GM19395 (cell line): ENCODE data around the gene BST2.

Experiments used
- ATAC-seq: cut with Tn5 transposase; IDR thresholded peaks from one replicate; pipeline ENCODE4 v1.9.1; 2021; ENCODE audit warnings: mild to moderate bottlenecking, moderate library complexity; ENCODE audit not compliant: unreplicated experiment

The BST2 gene

DNA sequence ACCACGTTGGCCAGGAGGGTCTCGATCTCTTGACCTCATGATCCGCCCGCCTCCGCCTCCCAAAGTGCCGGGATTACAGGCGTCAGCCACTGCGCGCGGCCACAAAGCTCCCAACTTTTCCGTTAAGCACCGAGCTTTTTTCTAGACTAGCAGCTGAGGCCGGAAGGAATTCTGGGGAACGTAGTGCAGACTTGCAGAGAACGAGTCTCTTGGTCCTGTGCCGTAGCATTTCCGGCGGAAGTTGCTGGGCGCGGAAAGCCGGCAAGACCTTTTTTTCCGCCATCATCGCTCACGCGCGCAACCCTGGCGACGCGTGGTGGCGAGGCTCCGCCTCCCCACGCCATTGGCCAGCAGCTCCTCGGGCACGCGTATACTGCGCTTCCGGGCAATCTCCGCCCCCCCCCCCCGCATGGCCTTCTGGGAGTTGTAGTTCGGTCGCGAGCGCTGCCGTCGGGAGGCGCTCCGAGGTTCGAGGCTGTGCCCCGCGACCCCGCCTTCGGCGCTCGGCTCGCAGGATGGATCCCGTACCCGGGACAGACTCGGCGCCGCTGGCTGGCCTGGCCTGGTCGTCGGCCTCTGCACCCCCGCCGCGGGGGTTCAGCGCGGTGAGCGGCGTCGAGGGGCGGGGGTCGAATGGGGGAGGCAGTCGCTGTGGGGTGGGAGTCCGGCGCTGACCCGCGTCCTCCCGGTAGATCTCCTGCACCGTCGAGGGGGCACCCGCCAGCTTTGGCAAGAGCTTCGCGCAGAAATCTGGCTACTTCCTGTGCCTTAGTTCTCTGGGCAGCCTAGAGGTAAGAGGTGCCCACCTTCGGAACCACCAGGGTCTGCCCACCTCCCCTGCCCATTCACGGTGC lies 14.4 kb upstream of the BST2 start, which contains the start of gene MVB12A:
Gene MVB12A, plus strand, starts transcription at position 427 of the 854 bp plus-strand sequence. Its CDS starts 89 bp downstream, at position 516.
- ATAC-seq, result peak; percentile 88

DNA sequence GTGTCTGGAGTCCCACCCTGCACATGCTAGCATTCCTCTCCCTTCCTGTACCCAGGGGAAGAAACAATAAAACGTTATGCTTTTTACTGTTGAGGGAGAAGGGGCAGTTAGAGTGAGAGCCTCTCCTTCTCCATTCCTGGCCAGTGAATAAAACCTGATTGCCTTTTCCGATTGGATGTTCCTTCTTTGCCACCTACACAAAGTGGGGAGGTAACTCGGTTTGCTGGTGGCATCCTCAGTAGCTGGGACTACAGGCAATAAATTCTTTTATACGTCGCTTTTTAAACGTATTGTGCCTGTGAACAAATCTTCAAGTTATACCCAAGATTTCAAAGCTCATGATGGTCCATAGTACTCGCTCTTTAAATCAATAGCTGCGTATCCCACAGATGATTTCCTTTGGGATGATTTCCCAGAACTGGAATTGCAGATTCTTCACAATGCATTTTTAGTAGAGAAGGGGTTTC lies 13.8 kb upstream of the BST2 start:
- ATAC-seq, result no peak

- ATAC-seq, result no peak
These were observed 13.3 kb upstream of the BST2 start for GRCh38 chr19:17418710-17419109.

- no peak for ATAC-seq
These were observed 9.7 kb upstream of the BST2 start for GRCh38 chr19:17415121-17415520.

- no peak for ATAC-seq
These were observed 8.7 kb upstream of the BST2 start for GRCh38 chr19:17414097-17414496.

DNA sequence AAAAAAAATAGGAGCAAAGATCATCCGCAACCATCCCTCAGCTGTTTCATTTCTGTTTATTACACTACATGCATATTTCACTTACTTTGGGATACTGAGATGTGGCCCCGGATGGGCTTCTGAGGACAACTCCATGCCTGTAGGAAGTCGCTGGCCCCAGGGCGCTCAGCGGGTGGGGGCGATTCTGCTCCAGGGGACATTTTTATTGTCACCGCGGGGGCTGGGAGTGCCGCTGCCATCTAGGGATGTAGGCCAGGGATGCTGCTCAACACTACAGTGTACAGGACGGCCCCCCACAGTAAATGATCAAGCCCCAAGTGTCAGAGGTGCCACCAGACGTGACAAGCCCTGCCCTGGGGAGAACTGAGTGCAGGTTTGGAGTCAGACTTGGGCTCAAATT lies 6.4 kb upstream of the BST2 start:
- no peak for ATAC-seq

- no peak for ATAC-seq
These were observed 4.6 kb upstream of the BST2 start for GRCh38 chr19:17409990-17410389.

DNA sequence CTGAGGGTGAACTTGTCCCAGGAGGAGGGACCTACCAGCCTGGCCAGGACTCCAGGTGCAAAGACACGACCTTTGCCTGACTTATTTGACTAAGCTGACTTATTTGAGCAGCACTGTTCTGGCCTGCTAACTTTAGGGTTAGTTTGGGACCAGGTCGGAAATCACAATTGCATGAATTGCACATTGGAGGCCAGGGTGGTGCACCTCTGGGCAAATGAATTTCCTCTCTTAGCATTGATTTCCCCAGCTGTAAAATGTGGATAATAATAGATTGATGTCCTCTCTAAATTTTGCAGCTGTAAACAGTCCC lies 1.4 kb upstream of the BST2 start:
- no peak for ATAC-seq

- peak; percentile 14 for ATAC-seq
These were observed 836 bp upstream of the BST2 start for GRCh38 chr19:17406046-17406886.

DNA sequence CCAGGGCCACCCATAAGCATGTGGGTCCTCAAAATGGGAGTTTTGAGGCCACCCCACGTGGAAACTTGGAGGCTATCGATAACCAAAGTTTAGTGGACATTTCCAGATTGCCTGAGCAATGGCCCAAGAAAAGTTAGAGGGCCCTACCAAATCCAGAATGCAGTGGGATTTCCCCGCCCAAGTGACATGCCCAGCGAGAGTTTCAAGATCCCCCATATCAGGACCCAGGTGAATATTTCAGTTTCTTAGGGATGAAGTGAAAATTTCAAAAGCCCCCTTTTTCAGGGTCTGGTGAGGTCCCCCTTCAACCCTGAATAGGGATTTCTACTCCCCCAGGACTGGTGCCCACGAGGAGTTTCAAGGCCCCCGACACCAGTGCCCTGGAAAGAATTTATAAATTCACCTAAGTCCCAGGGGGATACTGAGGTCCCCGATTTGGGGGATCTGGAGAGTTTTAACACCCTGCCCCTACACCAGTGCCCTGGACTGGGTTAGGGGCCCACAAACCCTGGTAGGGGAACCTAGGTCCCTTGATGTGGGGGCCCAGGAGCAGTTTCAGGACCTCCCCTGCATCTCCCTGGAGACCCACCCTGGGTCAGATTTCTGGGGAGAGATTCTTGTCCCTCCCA lies 695 bp downstream of the BST2 start:
- no peak for ATAC-seq

- ATAC-seq, result no peak
These were observed 1.4 kb downstream of the BST2 start for GRCh38 chr19:17404015-17404414.

GRCh38 chr19:17402982-17403855 lies 2.2 kb downstream of the BST2 start:
- ATAC-seq, result no peak

- no peak for ATAC-seq
These were observed 3.8 kb downstream of the BST2 start for GRCh38 chr19:17401628-17402027.

- ATAC-seq, result no peak
These were observed 6.4 kb downstream of the BST2 start for GRCh38 chr19:17398902-17399527.

DNA sequence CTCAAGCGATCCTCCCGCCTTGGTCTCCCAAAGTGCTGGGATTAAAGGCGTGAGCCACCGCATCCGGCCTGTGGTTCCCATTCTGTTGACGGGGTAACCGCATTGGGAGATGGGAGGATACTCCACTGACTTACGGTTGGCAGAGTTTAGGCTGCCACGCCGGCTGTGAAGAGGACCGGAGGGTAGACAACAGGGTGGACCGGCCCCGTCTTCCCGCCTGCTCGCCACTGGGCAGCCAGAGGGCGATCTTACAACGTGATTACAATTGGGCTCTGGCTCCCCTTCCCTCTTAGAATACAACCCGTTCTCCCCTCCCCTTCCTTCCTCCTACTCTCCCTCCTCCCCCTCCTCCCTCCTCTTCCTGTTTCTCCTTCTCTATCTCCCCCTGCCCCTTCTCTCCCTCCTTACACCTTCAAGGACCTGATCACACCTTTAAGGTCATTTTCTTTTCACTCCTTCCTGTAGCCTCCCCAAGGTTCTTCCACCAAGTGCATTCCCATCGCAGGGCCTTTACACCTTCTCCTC lies 10.5 kb downstream of the BST2 start:
- ATAC-seq, result no peak

GRCh38 chr19:17393914-17394313 lies 11.5 kb downstream of the BST2 start, which contains the start of gene CCDC194:
Gene CCDC194 (minus strand): TSS chr19:17394196. CDS start chr19:17394158, 38 bp downstream.
- no peak for ATAC-seq

DNA sequence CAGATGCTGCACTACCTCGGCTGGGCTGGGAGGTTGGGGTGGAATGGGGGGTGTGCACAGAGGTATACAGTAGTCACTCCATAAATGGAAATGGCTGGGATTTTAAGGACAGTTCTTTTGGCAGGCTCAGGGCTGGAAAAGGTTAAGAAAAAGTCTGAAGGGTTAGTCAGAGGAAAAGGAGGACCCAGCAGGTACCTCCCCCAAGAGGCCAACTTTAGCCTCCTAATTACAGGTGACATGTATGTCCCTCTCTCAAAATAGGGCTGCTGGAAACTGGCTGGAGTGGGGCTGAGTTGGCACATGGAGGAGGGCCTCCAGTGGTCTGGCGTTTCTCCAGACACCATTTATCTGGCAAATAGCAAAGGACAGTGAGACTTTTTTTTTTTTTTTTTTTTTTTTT lies 12.4 kb downstream of the BST2 start:
- ATAC-seq, result no peak

DNA sequence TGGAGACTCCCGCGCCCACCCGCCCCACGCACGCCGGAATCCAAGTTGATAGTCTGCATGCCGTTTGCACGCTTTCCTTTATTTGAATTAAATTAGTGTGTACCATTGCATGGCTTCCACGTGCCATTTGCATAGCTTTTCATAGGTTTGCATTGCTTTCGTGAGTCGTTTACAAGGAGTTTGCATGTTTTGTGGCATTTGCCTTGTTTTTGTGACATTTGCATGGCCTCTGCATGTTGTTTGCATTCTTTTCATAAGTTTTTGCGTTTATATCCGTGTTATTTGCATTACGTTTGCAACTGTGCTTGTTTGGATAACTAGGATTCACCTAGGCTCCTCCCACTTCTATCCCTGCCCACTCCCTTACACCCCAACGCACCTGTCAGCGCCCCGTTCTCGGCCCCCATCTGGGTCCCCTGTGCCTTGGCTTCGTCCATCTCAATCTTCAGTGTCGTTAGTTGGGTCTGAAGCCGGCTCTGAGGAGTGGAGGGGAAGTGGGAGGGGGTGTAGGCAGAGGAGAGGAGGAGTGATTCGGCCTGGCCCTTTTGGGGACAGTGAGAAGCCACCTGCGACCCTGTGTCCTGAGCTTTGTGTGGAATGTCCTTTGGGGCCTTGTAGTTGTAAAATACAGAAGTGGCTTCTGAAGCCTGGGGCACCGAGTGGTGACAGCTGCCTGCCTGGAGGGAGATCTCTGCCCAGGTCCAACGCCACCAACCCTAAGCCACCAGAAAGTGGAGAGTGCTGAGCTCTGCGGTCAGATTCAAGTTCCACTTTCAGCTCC lies 13.9 kb downstream of the BST2 start:
- ATAC-seq, result peak; percentile 21
